HL-60 (cell line): ENCODE data around the gene OPALIN.
A peak's percentile ranks its signal among the peaks of the same experiment; 100 is the strongest.

Experiments
- DNase-seq, 2 experiments: peaks; one replicate each; pipeline ENCODE4 v3.0.0-alpha.2; 2010 to 2020; ENCODE audit warnings: low read depth in 1 of 2, low spot score in 1 of 2
- H3K27ac ChIP-seq: fragments of 250-450 bp; sonication (Bioruptor Pico); replicated peaks from 2 replicates; pipeline ENCODE4 v1.5.1; 2020; ENCODE audit warnings: mild to moderate bottlenecking, moderate library complexity
- H3K27me3 ChIP-seq: fragments of 250-450 bp; sonication (Bioruptor Pico); 2 replicates; pipeline ENCODE4 v1.5.1; 2021; ENCODE audit warnings: mild to moderate bottlenecking, moderate library complexity; ENCODE audit not compliant: insufficient read depth, poor library complexity, severe bottlenecking
- H3K4me3 ChIP-seq: replicated peaks from 2 replicates; pipeline ENCODE4 v1.5.1; 2011; ENCODE audit warnings: mild to moderate bottlenecking, control low read depth, low read length; ENCODE audit not compliant: insufficient read depth
- CTCF ChIP-seq: IDR thresholded peaks from one replicate; pipeline ENCODE4 v1.5.1; 2011; ENCODE audit warnings: low read length, control low read depth, inconsistent platforms; ENCODE audit not compliant: insufficient read depth
- GABPA ChIP-seq: IDR thresholded peaks from 2 replicates; pipeline ENCODE4 v1.6.1; 2012; ENCODE audit warnings: low read depth
- POLR2AphosphoS5 ChIP-seq: IDR thresholded peaks from 2 replicates; pipeline ENCODE4 v1.6.1; 2012; ENCODE audit warnings: low read depth
- REST ChIP-seq: IDR thresholded peaks from 2 replicates; pipeline ENCODE4 v1.6.1; 2012; ENCODE audit warnings: low read depth; ENCODE audit not compliant: insufficient replicate concordance
- SPI1 ChIP-seq: IDR thresholded peaks from 2 replicates; pipeline ENCODE4 v1.6.1; 2012; ENCODE audit warnings: low read depth, mild to moderate bottlenecking, borderline replicate concordance

The OPALIN gene

GRCh38 chr10:96342402-96342801, 16.4 kb downstream of the OPALIN start:
- DNase-seq = no peak
- no peak for TF ChIP-seq SPI1
- no peak for TF ChIP-seq GABPA
- TF ChIP-seq REST = no peak
- no peak for TF ChIP-seq CTCF
- TF ChIP-seq POLR2AphosphoS5 = no peak
- Histone ChIP-seq H3K4me3 (no peak overlapping the region), H3K27me3 (no peaks in the 10 kb centered on the region), H3K27ac (no peak overlapping the region)

GRCh38 chr10:96341219-96342182, 17.3 kb downstream of the OPALIN start:
- no peaks in the 10 kb centered on the region for H3K27me3 ChIP-seq
- no peak overlapping the region for H3K27ac ChIP-seq
- TF ChIP-seq GABPA (no peak), CTCF (no peak), POLR2AphosphoS5 (no peak), SPI1 (no peak), REST (no peak)
- DNase-seq = no peak
- no peak overlapping the region for H3K4me3 ChIP-seq

GRCh38 chr10:96339956-96340904, 18.6 kb downstream of the OPALIN start:
- peak; percentile 40 to 63 for DNase-seq
- no peak for TF ChIP-seq SPI1
- peak; percentile 86 for TF ChIP-seq CTCF
- Histone ChIP-seq H3K4me3 (no peak overlapping the region), H3K27ac (no peak overlapping the region), H3K27me3 (no peaks in the 10 kb centered on the region)
